RKO (cell line): Measurements from ENCODE around the gene RSPO3.

Experiments used
- DNase-seq: peaks from one replicate; pipeline ENCODE4 v3.0.0-alpha.2; 2016; ENCODE audit warnings: low spot score

The RSPO3 gene

GRCh38 chr6:127162836-127163235 is 44.4 kb downstream of the RSPO3 start:
- DNase-seq = no peak

- DNase-seq = no peak
Observed at GRCh38 chr6:127164036-127164435, 45.6 kb downstream of the RSPO3 start.

GRCh38 chr6:127164565-127164964 is 46.1 kb downstream of the RSPO3 start:
- no peak for DNase-seq

- DNase-seq = no peak
Observed at GRCh38 chr6:127173156-127173940, 54.9 kb downstream of the RSPO3 start.

- DNase-seq = peak; percentile 1
Observed at GRCh38 chr6:127176146-127176545, 57.7 kb downstream of the RSPO3 start.

GRCh38 chr6:127177030-127177922 is 58.8 kb downstream of the RSPO3 start:
- DNase-seq = no peak

- DNase-seq = no peak
Observed at GRCh38 chr6:127177923-127178231, 59.4 kb downstream of the RSPO3 start.

GRCh38 chr6:127178746-127179145 is 60.3 kb downstream of the RSPO3 start:
- no peak for DNase-seq

GRCh38 chr6:127180426-127180825 is 62.0 kb downstream of the RSPO3 start:
- DNase-seq = no peak

- DNase-seq = no peak
Observed at GRCh38 chr6:127182501-127182900, 64.0 kb downstream of the RSPO3 start.

GRCh38 chr6:127185437-127185995 is 67.0 kb downstream of the RSPO3 start:
- DNase-seq = no peak

GRCh38 chr6:127186889-127187288 is 68.4 kb downstream of the RSPO3 start:
- peak; percentile 19 for DNase-seq

- DNase-seq = no peak
Observed at GRCh38 chr6:127188744-127189143, 70.3 kb downstream of the RSPO3 start.

- peak; percentile 55 for DNase-seq
Observed at GRCh38 chr6:127190552-127190951, 72.1 kb downstream of the RSPO3 start.

- DNase-seq = peak; percentile 3
Observed at GRCh38 chr6:127191716-127192115, 73.2 kb downstream of the RSPO3 start.

GRCh38 chr6:127192911-127193541 is 74.6 kb downstream of the RSPO3 start:
- DNase-seq = no peak

- DNase-seq = no peak
Observed at GRCh38 chr6:127195833-127196232, 77.4 kb downstream of the RSPO3 start.

- no peak for DNase-seq
Observed at GRCh38 chr6:127198549-127198948, 80.1 kb downstream of the RSPO3 start.

GRCh38 chr6:127199470-127199869 is 81.0 kb downstream of the RSPO3 start:
- no peak for DNase-seq

GRCh38 chr6:127200114-127200513 is 81.6 kb downstream of the RSPO3 start:
- no peak for DNase-seq

- DNase-seq = peak; percentile 34
Observed at GRCh38 chr6:127201321-127201720, 82.8 kb downstream of the RSPO3 start.

- DNase-seq = no peak
Observed at GRCh38 chr6:127202676-127203075, 84.2 kb downstream of the RSPO3 start.

GRCh38 chr6:127204281-127204680 is 85.8 kb downstream of the RSPO3 start:
- no peak for DNase-seq
